Epidermal melanocyte (primary cell): Measurements from ENCODE around the gene NHSL2.

ENCODE experiments used
- DNase-seq: peaks from one replicate; pipeline ENCODE4 v3.0.0; 2011; ENCODE audit warnings: low spot score; ENCODE audit not compliant: insufficient read length

NHSL2 gene

GRCh38 chrX:72105436-72105835 lies 194.8 kb downstream of the NHSL2 start:
- no peak for DNase-seq

GRCh38 chrX:72107320-72107719 lies 196.7 kb downstream of the NHSL2 start:
- DNase-seq: no peak

GRCh38 chrX:72107841-72108595 lies 197.4 kb downstream of the NHSL2 start:
- DNase-seq: no peak

- no peak for DNase-seq
These were observed 198.0 kb downstream of the NHSL2 start for GRCh38 chrX:72108666-72109065.

GRCh38 chrX:72110051-72110875 lies 199.6 kb downstream of the NHSL2 start:
- no peak for DNase-seq

- no peak for DNase-seq
These were observed 200.4 kb downstream of the NHSL2 start for GRCh38 chrX:72110876-72111708.

- no peak for DNase-seq
These were observed 202.8 kb downstream of the NHSL2 start for GRCh38 chrX:72113461-72113860.

GRCh38 chrX:72114306-72114705 lies 203.7 kb downstream of the NHSL2 start:
- no peak for DNase-seq

- DNase-seq: no peak
These were observed 204.2 kb downstream of the NHSL2 start for GRCh38 chrX:72114807-72115206.

GRCh38 chrX:72115380-72115779 lies 204.7 kb downstream of the NHSL2 start:
- no peak for DNase-seq

- DNase-seq: no peak
These were observed 207.1 kb downstream of the NHSL2 start for GRCh38 chrX:72117636-72118210.

GRCh38 chrX:72120837-72121236 lies 210.2 kb downstream of the NHSL2 start:
- no peak for DNase-seq

GRCh38 chrX:72121383-72121782 lies 210.7 kb downstream of the NHSL2 start:
- DNase-seq: no peak

- no peak for DNase-seq
These were observed 212.1 kb downstream of the NHSL2 start for GRCh38 chrX:72122621-72123337.

GRCh38 chrX:72123471-72124185 lies 213.0 kb downstream of the NHSL2 start:
- no peak for DNase-seq

GRCh38 chrX:72124540-72125201 lies 214.0 kb downstream of the NHSL2 start:
- no peak for DNase-seq

- DNase-seq: no peak
These were observed 214.8 kb downstream of the NHSL2 start for GRCh38 chrX:72125331-72126047.

GRCh38 chrX:72126048-72126415 lies 215.4 kb downstream of the NHSL2 start:
- DNase-seq: no peak

- DNase-seq: peak; percentile 62
These were observed 216.0 kb downstream of the NHSL2 start for GRCh38 chrX:72126539-72127140.
